22Rv1 (cell line): ENCODE results near the gene RHD.
"Not testable (repeated sequence)": the region's sequence is repeated elsewhere in the genome, so short reads cannot be mapped to it uniquely, and the experiment has no call there.

ENCODE experiments used
- CTCF ChIP-seq: fragments of 450-650 bp; IDR thresholded peaks from 2 replicates; pipeline ENCODE4 v1.5.1; 2017; ENCODE audit warnings: mild to moderate bottlenecking
- ZFX ChIP-seq: fragments of 450-650 bp; IDR thresholded peaks from 2 replicates; pipeline ENCODE4 v1.6.1; 2017; ENCODE audit warnings: antibody characterized with exemption, borderline replicate concordance

GRCh38 chr1:25312806-25313470 lies 40.6 kb downstream of the RHD start:
- TF ChIP-seq CTCF, ZFX: not testable (repeated sequence)
